Measurements from ENCODE around the gene ASRGL1. TPM values are rescaled to one million over a fixed set of nuclear protein-coding genes. Genes with fewer than 3 reads are reported as not detected.

ASRGL1 gene
- total RNA-seq, 3 donors from 2014 or later: 6.7 to 22.0 (median 16.4) TPM

DNA sequence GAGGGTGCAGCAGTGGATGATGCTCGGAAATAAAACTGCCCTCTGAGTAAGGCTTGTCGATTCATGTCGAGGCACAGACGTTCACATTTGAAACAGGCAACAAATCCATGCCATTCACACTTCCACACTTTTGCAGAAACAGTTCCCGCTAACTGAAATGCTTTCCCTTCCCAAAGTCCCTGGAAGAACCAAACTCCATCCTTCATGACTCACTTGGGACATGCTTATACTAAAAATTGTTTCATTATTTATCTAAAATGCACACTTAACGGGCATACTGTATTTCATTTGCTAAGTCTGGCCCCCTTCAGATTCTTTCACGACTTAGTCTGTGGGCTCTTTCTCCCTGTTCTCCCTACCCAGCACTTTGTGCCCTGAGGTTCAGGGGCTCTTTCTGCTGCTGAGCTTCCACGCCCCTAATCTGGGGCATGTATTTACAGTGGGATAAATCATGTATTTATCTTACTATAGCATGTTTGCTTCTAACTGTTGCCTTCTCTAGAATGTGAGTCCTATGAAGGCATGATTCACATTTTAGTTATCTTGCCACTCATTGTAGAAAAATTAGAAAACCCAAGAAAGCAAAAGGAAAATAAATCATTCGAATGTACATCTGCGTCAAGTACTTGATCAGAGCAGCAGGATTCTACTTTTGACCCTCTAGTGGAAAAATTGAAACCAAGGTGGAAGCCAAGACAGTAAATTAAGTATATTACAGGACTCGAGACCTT, 94.1 kb downstream of the ASRGL1 start:
- DNase-seq (ENCODE audit: low spot score in 2 of 2): no peak
- intact Hi-C loops (cut with DNase I; ENCODE audit: low total_unique reads): no loop called here
- H3K27ac ChIP-seq: no peak overlapping the region
- H3K27me3 ChIP-seq: no peaks in the 10 kb centered on the region
- no peaks in the 10 kb centered on the region for H3K4me1 ChIP-seq
- no peaks in the 10 kb centered on the region for H3K36me3 ChIP-seq
- no peak for TF ChIP-seq POLR2AphosphoS5 (IDR thresholded peaks at IDR 0.05)
- H3K9me3 ChIP-seq: no peaks in the 10 kb centered on the region
- H3K4me3 ChIP-seq: no peak overlapping the region

DNA sequence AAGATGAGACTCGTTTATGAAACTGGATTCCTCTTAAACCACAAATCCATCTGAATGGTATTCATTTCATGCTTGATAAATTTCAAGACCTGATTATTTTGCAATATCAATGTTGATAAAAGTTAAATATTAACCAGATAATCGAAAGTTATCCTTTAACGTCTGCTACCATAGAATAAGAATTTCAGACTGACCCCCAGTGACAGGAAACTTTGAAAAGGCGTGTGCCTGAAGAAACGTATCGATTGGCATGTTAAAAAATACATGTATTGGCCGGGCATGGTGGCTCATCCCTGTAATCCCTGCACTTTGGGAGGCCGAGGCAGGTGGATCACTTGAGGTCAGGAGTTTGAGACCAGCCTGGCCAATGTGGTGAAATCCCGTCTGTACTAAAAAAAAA, 95.4 kb downstream of the ASRGL1 start:
- no peaks in the 10 kb centered on the region for H3K4me1 ChIP-seq
- DNase-seq (ENCODE audit: low spot score in 2 of 2): no peak

DNA sequence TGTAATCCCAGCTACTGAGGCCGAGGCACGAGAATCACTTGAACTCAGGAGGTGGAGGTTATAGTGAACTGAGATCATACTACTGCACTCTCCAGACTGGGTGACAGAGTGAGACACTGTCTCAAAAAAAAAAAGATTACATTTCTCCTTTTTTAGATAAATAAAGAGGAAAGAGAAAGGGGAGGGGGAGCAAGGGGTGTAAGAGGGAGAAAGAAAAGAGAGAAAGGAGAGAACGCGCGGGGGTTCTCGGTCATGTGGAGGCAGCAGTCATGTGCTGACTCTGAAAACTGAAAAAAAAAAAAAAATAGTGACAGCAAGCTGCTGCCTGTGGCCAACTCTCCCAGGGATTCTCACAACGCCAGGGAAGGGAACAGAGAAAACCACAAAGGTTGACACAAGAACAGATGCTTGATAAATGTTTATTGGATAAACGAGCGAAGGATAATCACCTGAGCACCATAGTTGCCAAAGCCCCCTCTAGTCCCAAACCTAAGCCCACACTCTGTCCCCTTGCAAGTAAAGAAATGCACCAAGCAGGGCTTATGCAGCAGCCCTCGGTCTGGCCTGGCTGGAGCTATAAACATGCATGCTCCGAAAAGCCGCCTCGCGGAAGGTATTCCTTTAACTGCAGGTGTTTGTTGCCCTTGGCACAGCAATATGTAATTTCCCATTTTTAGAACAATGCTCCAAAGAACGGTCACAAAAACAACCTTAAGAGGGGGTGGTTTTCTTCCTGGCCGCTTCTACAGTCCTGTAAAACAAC, 96.1 kb downstream of the ASRGL1 start:
- no peak for TF ChIP-seq POLR2A (IDR thresholded peaks at IDR 0.05)
- TF ChIP-seq POLR2AphosphoS5 (IDR thresholded peaks at IDR 0.05): peak in 1 of 3 donors; percentile 2
- TF ChIP-seq, protein P1, sequence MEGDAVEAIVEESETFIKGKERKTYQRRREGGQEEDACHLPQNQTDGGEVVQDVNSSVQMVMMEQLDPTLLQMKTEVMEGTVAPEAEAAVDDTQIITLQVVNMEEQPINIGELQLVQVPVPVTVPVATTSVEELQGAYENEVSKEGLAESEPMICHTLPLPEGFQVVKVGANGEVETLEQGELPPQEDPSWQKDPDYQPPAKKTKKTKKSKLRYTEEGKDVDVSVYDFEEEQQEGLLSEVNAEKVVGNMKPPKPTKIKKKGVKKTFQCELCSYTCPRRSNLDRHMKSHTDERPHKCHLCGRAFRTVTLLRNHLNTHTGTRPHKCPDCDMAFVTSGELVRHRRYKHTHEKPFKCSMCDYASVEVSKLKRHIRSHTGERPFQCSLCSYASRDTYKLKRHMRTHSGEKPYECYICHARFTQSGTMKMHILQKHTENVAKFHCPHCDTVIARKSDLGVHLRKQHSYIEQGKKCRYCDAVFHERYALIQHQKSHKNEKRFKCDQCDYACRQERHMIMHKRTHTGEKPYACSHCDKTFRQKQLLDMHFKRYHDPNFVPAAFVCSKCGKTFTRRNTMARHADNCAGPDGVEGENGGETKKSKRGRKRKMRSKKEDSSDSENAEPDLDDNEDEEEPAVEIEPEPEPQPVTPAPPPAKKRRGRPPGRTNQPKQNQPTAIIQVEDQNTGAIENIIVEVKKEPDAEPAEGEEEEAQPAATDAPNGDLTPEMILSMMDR (IDR thresholded peaks at IDR 0.05): peak in 1 of 3 donors; percentile 43
- no peaks in the 10 kb centered on the region for H3K4me1 ChIP-seq
- intact Hi-C loops (cut with DNase I; ENCODE audit: low total_unique reads): no loop called here
- no peaks in the 10 kb centered on the region for H3K27me3 ChIP-seq
- H3K4me3 ChIP-seq: peak overlapping the region in 2 of 3 donors; percentile 14 to 30
- H3K9me3 ChIP-seq: no peaks in the 10 kb centered on the region
- H3K27ac ChIP-seq: peak overlapping the region; percentile 82 to 90
- peak in 1 of 2 donors; percentile 66 for DNase-seq (ENCODE audit: low spot score in 2 of 2)
- no peaks in the 10 kb centered on the region for H3K36me3 ChIP-seq

More for the DNA sequence above, 95.4 kb downstream of the ASRGL1 start:
- peak overlapping the region; percentile 56 to 82 for H3K27ac ChIP-seq
- no peaks in the 10 kb centered on the region for H3K27me3 ChIP-seq
- intact Hi-C loops (cut with DNase I; ENCODE audit: low total_unique reads): no loop called here
- no peak overlapping the region for H3K4me3 ChIP-seq
- TF ChIP-seq, protein P1 (IDR thresholded peaks at IDR 0.05): no peak
- TF ChIP-seq POLR2A (IDR thresholded peaks at IDR 0.05) (no peak), POLR2AphosphoS5 (IDR thresholded peaks at IDR 0.05) (no peak)
- H3K36me3 ChIP-seq: no peaks in the 10 kb centered on the region
- no peaks in the 10 kb centered on the region for H3K9me3 ChIP-seq

DNA sequence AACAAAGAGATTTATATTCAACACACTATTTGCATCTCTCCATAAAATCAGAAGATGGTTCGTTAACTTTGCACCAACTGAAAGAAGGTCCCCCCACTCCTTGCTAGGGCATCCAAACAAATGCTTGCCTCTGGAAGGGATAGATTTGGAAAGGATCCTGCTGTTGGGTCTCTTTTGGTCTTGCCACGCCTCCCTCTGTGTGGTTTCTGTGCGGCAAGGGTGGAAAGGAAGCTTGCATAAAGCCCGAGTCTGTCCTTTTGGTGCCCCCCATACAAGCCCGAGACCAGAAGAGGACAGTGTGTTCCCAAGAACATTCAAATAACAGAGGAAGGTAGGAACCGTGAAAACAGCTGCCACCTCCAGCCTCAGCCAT, 96.6 kb downstream of the ASRGL1 start:
- Histone ChIP-seq H3K27ac (peak overlapping the region; percentile 82 to 90), H3K4me1 (no peaks in the 10 kb centered on the region), H3K9me3 (no peaks in the 10 kb centered on the region), H3K36me3 (no peaks in the 10 kb centered on the region), H3K27me3 (no peaks in the 10 kb centered on the region), H3K4me3 (peak overlapping the region in 2 of 3 donors; percentile 14 to 30)
- DNase-seq (ENCODE audit: low spot score in 2 of 2): peak in 1 of 2 donors; percentile 79
- TF ChIP-seq, protein P1 (IDR thresholded peaks at IDR 0.05): no peak
- TF ChIP-seq POLR2AphosphoS5 (IDR thresholded peaks at IDR 0.05): peak in 1 of 3 donors; percentile 23
- intact Hi-C loops (cut with DNase I; ENCODE audit: low total_unique reads): no loop called here

DNA sequence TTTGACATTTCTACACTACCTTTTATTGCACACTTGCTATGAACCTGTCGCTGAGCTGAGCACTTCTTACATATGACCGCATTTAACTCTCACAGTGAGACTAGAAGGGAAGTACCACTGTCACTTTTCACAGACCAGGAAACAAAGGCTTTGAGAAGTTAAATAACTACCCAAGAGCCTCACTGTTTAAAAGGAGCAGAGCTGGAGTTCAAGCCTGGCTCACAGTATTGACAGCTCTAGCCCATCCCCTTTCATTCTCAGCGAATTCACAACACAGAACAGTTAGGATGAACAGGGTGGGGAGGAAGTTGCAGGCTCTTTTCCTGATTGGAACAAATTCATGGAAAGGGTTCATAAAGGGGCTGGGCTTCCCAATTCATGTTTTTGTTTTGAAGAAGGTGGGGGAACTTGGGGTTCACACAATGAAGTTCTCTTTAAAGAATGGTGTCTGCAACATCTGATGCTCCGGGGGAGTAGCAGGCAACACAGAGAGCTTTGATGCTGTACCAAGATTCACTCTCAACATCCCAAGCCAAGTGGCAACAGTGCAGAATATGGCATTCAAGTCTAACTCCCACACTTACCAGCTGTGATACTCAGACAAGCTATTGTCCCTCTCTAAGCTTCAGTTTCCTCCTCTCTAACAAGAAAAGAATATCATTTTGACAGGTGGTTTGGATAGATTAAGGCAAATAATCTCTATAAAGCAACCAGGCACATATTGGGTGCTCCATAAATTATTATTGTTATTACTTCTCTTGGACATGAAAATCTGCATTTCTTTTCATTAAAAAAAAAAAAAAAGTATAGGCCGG, 98.8 kb downstream of the ASRGL1 start:
- TF ChIP-seq POLR2AphosphoS5 (IDR thresholded peaks at IDR 0.05) (no peak), POLR2A (IDR thresholded peaks at IDR 0.05) (no peak)
- TF ChIP-seq, protein P1 (IDR thresholded peaks at IDR 0.05): no peak
- peak overlapping the region; percentile 72 to 82 for H3K27ac ChIP-seq
- H3K4me3 ChIP-seq: no peak overlapping the region
- peaks cover 0 to 7% of the 10 kb centered on the region in 2 donors for H3K4me1 ChIP-seq
- DNase-seq (ENCODE audit: low spot score in 2 of 2): peak in 1 of 2 donors; percentile 59
- no peaks in the 10 kb centered on the region for H3K9me3 ChIP-seq
- H3K36me3 ChIP-seq: no peaks in the 10 kb centered on the region
- no peaks in the 10 kb centered on the region for H3K27me3 ChIP-seq
- intact Hi-C loops (cut with DNase I; ENCODE audit: low total_unique reads): no loop called here

Measured in breast epithelium (tissue), 4 donors.